KOPT-K1 (cell line): ENCODE measurements around the gene MYRIP.
"Not testable (repeated sequence)": the region's sequence is repeated elsewhere in the genome, so short reads cannot be mapped to it uniquely, and the experiment has no call there.

Source experiments
- H3K27ac ChIP-seq: fragments of 200-600 bp; sonication (generic); 2 replicates; pipeline ENCODE4 v1.5.1; 2016; ENCODE audit warnings: antibody characterized with exemption, mild to moderate bottlenecking, low read depth, low read length; ENCODE audit not compliant: poor library complexity, severe bottlenecking
- H3K36me3 ChIP-seq: fragments of 200-600 bp; sonication (generic); 2 replicates; pipeline ENCODE4 v1.5.1; 2017; ENCODE audit warnings: antibody characterized with exemption, mild to moderate bottlenecking, low read length, moderate library complexity; ENCODE audit not compliant: insufficient read depth
- H3K9me3 ChIP-seq: fragments of 200-600 bp; sonication (generic); 2 replicates; pipeline ENCODE4 v1.5.1; 2017; ENCODE audit warnings: antibody characterized with exemption, low read length, mild to moderate bottlenecking; ENCODE audit not compliant: insufficient read depth, poor library complexity, severe bottlenecking

The MYRIP gene

DNA sequence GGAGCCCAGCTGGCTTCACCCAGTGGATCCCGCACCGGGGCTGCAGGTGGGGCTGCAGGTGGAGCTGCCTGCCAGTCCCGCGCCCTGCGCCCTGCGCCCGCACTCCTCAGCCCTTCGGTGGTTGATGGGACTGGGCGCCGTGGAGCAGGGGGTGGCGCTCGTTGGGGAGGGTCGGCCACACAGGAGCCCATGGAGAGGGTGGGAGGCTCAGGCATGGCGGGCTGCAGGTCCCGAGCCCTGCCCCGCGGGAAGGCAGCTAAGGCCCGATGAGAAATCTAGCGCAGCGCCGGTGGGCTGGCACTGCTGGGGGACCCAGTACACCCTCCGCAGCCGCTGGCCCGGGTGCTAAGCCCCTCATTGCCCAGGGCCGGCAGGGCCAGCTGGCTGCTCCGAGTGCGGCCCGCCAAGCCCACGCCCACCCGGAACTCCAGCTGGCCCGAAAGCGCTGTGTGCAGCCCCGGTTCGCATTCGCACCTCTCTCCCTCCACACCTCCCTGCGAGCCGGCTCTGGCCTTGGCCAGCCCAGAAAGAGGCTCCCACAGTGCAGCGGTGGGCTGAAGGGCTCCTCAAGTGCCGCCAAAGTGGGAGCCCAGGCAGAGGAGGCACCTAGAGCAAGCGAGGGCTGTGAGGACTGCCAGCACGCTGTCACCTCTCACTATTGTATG lies 268.6 kb downstream of the MYRIP start:
- not testable (repeated sequence) for H3K36me3 ChIP-seq, H3K27ac ChIP-seq, H3K9me3 ChIP-seq

- no peaks in the 10 kb centered on the region for H3K9me3 ChIP-seq
- no peak overlapping the region for H3K27ac ChIP-seq
- H3K36me3 ChIP-seq: no peaks in the 10 kb centered on the region
Measured at GRCh38 chr3:40078590-40078989, 269.2 kb downstream of the MYRIP start.

GRCh38 chr3:40079203-40079846 lies 269.9 kb downstream of the MYRIP start:
- Histone ChIP-seq H3K27ac (no peak overlapping the region), H3K9me3 (no peaks in the 10 kb centered on the region), H3K36me3 (no peaks in the 10 kb centered on the region)

- Histone ChIP-seq H3K9me3 (no peaks in the 10 kb centered on the region), H3K27ac (no peak overlapping the region), H3K36me3 (no peaks in the 10 kb centered on the region)
Measured at GRCh38 chr3:40079847-40080240, 270.4 kb downstream of the MYRIP start.

- no peaks in the 10 kb centered on the region for H3K36me3 ChIP-seq
- H3K9me3 ChIP-seq: no peaks in the 10 kb centered on the region
- H3K27ac ChIP-seq: no peak overlapping the region
Measured at GRCh38 chr3:40083066-40083465, 273.7 kb downstream of the MYRIP start.

DNA sequence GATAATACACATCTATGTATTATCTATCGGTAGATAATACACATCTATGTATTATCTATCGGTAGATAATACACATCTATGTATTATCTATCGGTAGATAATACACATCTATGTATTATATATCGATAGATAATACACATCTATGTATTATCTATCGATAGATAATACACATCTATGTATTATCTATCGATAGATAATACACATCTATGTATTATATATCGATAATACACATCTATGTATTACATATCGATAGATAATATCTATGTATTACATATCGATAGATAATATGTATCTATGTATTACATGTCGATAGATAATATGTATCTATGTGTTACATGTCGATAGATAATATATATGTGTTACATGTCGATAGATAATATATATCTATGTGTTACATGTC lies 275.0 kb downstream of the MYRIP start:
- not testable (repeated sequence) for H3K9me3 ChIP-seq, H3K36me3 ChIP-seq, H3K27ac ChIP-seq

DNA sequence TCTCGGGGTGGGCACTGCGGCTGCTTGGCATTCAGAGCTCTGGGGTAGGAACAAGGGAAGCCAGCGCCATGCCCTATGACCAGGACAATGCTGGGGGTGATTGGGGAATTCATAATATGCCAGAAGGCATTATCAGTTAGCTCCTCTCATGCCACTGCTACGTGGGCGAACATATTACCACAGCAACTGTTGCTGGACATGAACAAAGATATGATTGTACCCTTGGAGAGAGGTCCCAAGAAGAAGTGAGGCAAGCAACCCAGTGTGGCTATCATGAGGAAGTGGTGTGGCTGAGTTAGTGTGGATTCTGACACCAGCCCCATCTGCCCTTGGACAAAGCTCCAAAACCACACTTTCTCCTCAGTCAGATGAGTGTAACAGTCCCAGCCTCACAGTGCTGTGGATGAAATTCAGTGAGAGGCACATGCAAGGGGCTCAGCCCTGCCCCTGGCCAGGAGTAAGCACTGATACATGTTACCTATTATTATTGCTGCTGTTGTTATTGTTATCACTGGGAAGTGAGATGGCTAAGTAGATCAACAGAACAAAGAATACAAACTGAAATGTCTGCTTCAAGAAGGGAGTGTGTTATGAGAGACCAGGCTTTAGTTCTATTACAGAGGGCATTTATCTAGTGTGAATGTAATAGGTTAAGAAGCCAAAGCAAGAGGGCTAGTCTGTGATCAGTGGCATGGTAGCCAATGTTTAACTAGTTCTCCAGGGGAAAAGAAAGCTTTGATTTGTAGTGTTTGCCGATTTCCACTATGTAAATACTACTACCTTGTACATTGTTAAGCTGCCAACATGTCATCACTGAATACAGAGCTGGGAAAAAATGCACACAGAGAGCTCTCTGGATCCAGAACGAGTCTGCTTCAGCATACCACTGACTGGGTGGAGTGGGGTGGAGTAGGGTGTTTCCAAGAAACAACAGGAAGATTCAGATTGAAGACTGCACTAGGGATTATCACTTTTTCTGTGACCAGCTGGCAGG lies 277.8 kb downstream of the MYRIP start:
- Histone ChIP-seq H3K27ac (no peak overlapping the region), H3K9me3 (no peaks in the 10 kb centered on the region), H3K36me3 (no peaks in the 10 kb centered on the region)

DNA sequence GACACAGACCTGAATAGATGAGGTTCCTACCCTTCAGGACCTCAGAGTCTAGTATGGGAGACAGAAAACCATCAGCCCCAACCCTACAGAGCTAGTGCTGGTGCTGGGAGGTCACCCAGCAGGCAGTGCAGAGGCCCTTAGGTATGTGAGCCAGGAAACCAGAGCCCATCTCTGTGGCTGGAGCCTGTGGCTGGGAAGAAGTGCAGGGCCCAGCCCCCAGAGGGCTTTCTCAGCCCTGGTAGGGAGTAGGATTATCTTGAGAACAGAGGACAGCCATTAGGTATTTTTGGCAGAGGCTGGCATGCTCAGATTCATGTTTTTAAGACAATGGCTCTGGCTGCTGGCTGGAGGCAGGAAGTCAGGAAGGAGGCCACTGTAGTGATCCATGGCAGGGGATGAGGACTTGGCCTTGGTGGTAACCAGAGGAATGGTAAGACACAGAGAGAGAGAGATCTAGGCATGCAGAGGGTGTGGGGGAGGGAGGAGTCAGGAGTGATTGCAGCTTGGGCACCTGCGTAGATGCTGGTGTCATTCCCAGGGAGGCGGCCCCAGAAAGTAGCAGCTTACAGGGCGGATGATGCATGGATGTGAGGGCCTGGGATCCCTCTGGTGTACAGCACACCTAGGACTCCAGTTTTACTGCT lies 279.2 kb downstream of the MYRIP start:
- Histone ChIP-seq H3K36me3 (no peaks in the 10 kb centered on the region), H3K27ac (no peak overlapping the region), H3K9me3 (no peaks in the 10 kb centered on the region)

DNA sequence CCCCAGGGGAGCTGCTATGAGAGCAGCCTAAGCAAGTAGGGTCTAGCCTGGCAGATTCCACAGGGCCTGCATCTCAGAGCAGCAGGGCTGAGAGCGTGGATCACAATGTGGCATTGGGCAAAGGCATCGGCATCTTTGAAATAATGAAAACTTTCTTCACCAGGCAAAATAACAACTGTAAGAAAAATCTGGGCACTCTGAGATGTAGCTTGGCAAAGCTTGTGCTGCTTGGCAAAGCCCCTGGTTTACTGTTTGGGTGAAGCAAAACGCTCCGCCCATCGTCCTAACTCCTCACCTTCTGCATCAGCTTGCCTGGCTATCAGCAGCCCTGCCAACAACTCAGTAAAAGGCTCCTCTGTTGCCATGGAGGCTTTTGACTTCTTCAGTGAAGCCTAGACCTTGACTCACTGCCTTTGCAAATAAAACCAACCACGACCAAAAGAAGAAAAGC lies 287.3 kb downstream of the MYRIP start:
- Histone ChIP-seq H3K27ac (no peak overlapping the region), H3K9me3 (no peaks in the 10 kb centered on the region), H3K36me3 (no peaks in the 10 kb centered on the region)

DNA sequence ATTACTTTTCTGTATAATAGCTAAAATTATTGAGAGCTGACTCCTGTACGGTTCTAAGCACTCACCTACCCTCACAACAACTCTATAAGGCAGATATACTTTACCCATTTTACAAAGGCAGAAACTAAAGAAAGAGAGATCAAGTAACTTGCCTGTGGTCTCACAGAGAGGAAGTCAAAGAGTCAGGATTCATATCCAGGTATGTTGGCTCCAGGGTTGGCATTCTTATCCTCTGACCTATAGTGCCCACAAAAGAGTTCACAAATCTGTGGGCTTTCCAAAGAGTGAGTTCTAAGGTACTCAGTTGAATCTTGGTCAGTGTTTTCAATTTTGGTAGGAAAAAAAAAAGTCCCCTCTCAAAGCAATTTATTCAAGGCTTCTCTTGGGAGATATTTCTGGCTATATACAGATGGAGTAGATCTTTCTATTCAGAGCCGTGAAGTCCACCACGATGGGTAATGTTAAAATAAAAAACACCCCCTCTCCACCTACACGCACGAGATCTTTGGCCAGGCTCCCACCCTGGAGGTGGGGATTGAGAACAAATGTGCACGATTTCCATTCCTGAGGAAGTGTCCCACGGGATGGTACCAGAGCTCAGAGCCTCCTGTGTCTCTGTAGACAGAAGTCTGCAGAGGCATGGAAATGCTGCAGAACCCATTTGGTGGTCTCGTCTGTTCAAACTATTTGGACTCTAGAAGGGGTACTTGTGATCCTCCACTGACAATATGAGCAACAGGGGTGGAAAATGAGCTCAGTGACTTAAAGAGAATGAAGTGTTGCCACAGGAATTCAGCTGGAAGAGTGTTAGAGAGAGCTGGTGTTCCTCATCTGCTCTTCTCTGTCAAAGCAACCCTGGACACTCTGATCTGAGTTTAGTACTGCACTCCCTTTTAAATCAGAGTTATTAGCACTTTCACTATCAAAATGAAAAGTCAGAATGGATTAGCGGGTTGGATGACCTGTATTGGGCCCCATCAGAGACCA lies 288.0 kb downstream of the MYRIP start:
- Histone ChIP-seq H3K9me3 (no peaks in the 10 kb centered on the region), H3K36me3 (no peaks in the 10 kb centered on the region), H3K27ac (no peak overlapping the region)

DNA sequence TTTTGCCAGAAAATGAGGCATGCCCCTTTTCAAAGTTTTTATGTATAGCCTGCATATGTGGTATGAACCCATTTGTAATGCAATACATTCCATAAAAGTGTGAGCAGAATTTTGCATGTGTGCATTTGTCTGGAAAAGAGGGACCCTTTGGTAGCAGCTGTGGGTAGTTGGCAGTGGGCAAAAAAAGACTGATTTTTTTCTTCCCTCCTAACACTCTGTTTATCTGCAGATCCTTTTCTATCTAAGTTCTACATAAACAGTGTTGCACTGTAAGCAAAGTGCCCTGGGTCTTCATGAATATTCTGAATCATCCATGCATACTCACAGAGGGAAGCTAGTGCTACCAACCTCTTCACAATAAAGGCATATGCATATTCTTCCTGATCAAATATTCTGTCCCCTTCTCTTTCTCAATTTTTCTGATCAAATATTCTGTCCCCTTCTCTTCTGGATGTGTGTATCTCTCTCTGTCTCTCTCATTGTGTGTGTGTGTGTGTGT lies 288.9 kb downstream of the MYRIP start:
- Histone ChIP-seq H3K27ac (no peak overlapping the region), H3K36me3 (no peaks in the 10 kb centered on the region), H3K9me3 (no peaks in the 10 kb centered on the region)

- no peak overlapping the region for H3K27ac ChIP-seq
- H3K9me3 ChIP-seq: no peaks in the 10 kb centered on the region
- no peaks in the 10 kb centered on the region for H3K36me3 ChIP-seq
Measured at GRCh38 chr3:40099871-40100270, 290.5 kb downstream of the MYRIP start.

DNA sequence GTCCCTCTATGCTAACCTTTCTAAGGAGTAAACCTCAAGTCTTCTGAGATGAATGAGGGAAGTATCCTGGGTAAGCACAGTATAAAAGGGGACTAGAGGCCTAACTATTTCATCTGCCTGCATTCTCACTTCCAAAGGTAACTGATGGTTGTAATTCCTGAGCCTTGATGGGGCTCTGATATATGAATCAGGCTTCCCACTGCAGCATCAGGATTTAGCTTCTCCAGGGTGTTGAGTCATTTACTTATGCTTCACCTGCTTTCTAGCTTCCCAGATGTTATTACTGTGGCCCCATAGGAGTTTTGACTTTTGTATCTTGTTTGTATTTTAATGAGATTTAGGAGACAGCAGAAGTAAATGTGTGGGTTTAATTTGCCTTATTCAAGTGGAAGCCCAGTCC lies 292.8 kb downstream of the MYRIP start:
- Histone ChIP-seq H3K27ac (no peak overlapping the region), H3K9me3 (no peaks in the 10 kb centered on the region), H3K36me3 (no peaks in the 10 kb centered on the region)

GRCh38 chr3:40103829-40104228 lies 294.4 kb downstream of the MYRIP start:
- no peaks in the 10 kb centered on the region for H3K9me3 ChIP-seq
- H3K27ac ChIP-seq: no peak overlapping the region
- H3K36me3 ChIP-seq: no peaks in the 10 kb centered on the region
